HG02943 (cell line): ENCODE measurements around the gene VEPH1.

Experiments
- ATAC-seq: cut with Tn5 transposase; IDR thresholded peaks from one replicate; pipeline ENCODE4 v1.9.1; 2021; ENCODE audit warnings: mild to moderate bottlenecking, low read depth, moderate library complexity; ENCODE audit not compliant: unreplicated experiment

VEPH1 gene

GRCh38 chr3:157502916-157503595 is at the start of gene VEPH1:
TSS of gene VEPH1 (minus strand) at chr3:157503416. CDS start at chr3:157495349, 8,067 bp downstream.
- ATAC-seq: no peak

GRCh38 chr3:157551961-157552360 is 48.7 kb upstream of the VEPH1 start:
- no peak for ATAC-seq

GRCh38 chr3:157549498-157549897 is 46.3 kb upstream of the VEPH1 start:
- ATAC-seq: no peak

GRCh38 chr3:157544501-157545130 is 41.4 kb upstream of the VEPH1 start:
- ATAC-seq: no peak

GRCh38 chr3:157543501-157544035 is 40.4 kb upstream of the VEPH1 start:
- no peak for ATAC-seq

- ATAC-seq: no peak
Observed at GRCh38 chr3:157542711-157543500, 39.7 kb upstream of the VEPH1 start.

- no peak for ATAC-seq
Observed at GRCh38 chr3:157541506-157542236, 38.5 kb upstream of the VEPH1 start.

- no peak for ATAC-seq
Observed at GRCh38 chr3:157540656-157541055, 37.4 kb upstream of the VEPH1 start.

GRCh38 chr3:157535667-157536066 is 32.5 kb upstream of the VEPH1 start:
- ATAC-seq: no peak

GRCh38 chr3:157534725-157535161 is 31.5 kb upstream of the VEPH1 start:
- ATAC-seq: no peak

GRCh38 chr3:157533298-157534070 is 30.3 kb upstream of the VEPH1 start:
- no peak for ATAC-seq

GRCh38 chr3:157532529-157533297 is 29.5 kb upstream of the VEPH1 start:
- ATAC-seq: peak; percentile 84

GRCh38 chr3:157531771-157532170 is 28.6 kb upstream of the VEPH1 start:
- no peak for ATAC-seq

- no peak for ATAC-seq
Observed at GRCh38 chr3:157531301-157531660, 28.1 kb upstream of the VEPH1 start.

GRCh38 chr3:157530637-157531300 is 27.6 kb upstream of the VEPH1 start:
- no peak for ATAC-seq

- no peak for ATAC-seq
Observed at GRCh38 chr3:157529751-157530150, 26.5 kb upstream of the VEPH1 start.

- ATAC-seq: no peak
Observed at GRCh38 chr3:157529085-157529484, 25.9 kb upstream of the VEPH1 start.

GRCh38 chr3:157527131-157527881 is 24.1 kb upstream of the VEPH1 start:
- ATAC-seq: no peak
